Measurements from ENCODE around the gene PCSK7. TPM values are rescaled to one million over a fixed set of nuclear protein-coding genes. Genes with fewer than 3 reads are reported as not detected.

The PCSK7 gene
- total RNA-seq, 1 donor: 44.5 TPM

GRCh38 chr11:117219455-117219854, 12.4 kb downstream of the PCSK7 start:
- Histone ChIP-seq H3K27ac (ENCODE audit: low read depth, low read length) (peak overlapping the region; percentile 83), H3K79me2 (ENCODE audit: insufficient read depth, low read length) (peaks cover 3% of the 10 kb centered on the region), H4K20me1 (ENCODE audit: insufficient read depth, low read length) (no peaks in the 10 kb centered on the region), H3K4me3 (ENCODE audit: insufficient read depth, low read length) (no peak overlapping the region), H3K9me3 (ENCODE audit: low read depth, low read length) (no peaks in the 10 kb centered on the region), H3K36me3 (ENCODE audit: insufficient read depth, low read length) (peaks cover 39% of the 10 kb centered on the region), H2AFZ (ENCODE audit: low read length) (no peak overlapping the region), H3K4me1 (ENCODE audit: insufficient read depth, low read length) (peaks cover 68% of the 10 kb centered on the region), H3K4me2 (ENCODE audit: insufficient read depth, low read length) (no peak overlapping the region), H3K27me3 (ENCODE audit: insufficient read depth, low read length) (no peaks in the 10 kb centered on the region)
- no peak for DNase-seq (ENCODE audit: insufficient read length, low spot score, missing footprints)
- no peak for TF ChIP-seq CTCF (IDR thresholded peaks at IDR 0.05; ENCODE audit: extremely low read depth, low read depth, low read length)

GRCh38 chr11:117219001-117219400, 12.9 kb downstream of the PCSK7 start:
- no peak for TF ChIP-seq CTCF (IDR thresholded peaks at IDR 0.05; ENCODE audit: extremely low read depth, low read depth, low read length)
- H3K4me2 ChIP-seq (ENCODE audit: insufficient read depth, low read length): peak overlapping the region; percentile 46
- DNase-seq (ENCODE audit: insufficient read length, low spot score, missing footprints): no peak
- H3K27me3 ChIP-seq (ENCODE audit: insufficient read depth, low read length): no peaks in the 10 kb centered on the region
- H4K20me1 ChIP-seq (ENCODE audit: insufficient read depth, low read length): no peaks in the 10 kb centered on the region
- H3K36me3 ChIP-seq (ENCODE audit: insufficient read depth, low read length): peaks cover 39% of the 10 kb centered on the region
- H2AFZ ChIP-seq (ENCODE audit: low read length): no peak overlapping the region
- peaks cover 3% of the 10 kb centered on the region for H3K79me2 ChIP-seq (ENCODE audit: insufficient read depth, low read length)
- peaks cover 68% of the 10 kb centered on the region for H3K4me1 ChIP-seq (ENCODE audit: insufficient read depth, low read length)
- no peak overlapping the region for H3K4me3 ChIP-seq (ENCODE audit: insufficient read depth, low read length)
- H3K27ac ChIP-seq (ENCODE audit: low read depth, low read length): peak overlapping the region; percentile 83
- no peaks in the 10 kb centered on the region for H3K9me3 ChIP-seq (ENCODE audit: low read depth, low read length)

GRCh38 chr11:117218133-117218915, 13.5 kb downstream of the PCSK7 start:
- Histone ChIP-seq H3K27ac (ENCODE audit: low read depth, low read length) (peak overlapping the region; percentile 83), H3K27me3 (ENCODE audit: insufficient read depth, low read length) (no peaks in the 10 kb centered on the region), H3K4me3 (ENCODE audit: insufficient read depth, low read length) (no peak overlapping the region), H3K79me2 (ENCODE audit: insufficient read depth, low read length) (peaks cover 3% of the 10 kb centered on the region), H3K9me3 (ENCODE audit: low read depth, low read length) (no peaks in the 10 kb centered on the region), H3K4me2 (ENCODE audit: insufficient read depth, low read length) (peak overlapping the region; percentile 46), H2AFZ (ENCODE audit: low read length) (no peak overlapping the region), H4K20me1 (ENCODE audit: insufficient read depth, low read length) (no peaks in the 10 kb centered on the region), H3K36me3 (ENCODE audit: insufficient read depth, low read length) (peaks cover 37% of the 10 kb centered on the region), H3K4me1 (ENCODE audit: insufficient read depth, low read length) (peaks cover 68% of the 10 kb centered on the region)
- TF ChIP-seq CTCF (IDR thresholded peaks at IDR 0.05; ENCODE audit: extremely low read depth, low read depth, low read length): no peak
- DNase-seq (ENCODE audit: insufficient read length, low spot score, missing footprints): peak; percentile 73

Data from osteoblast (primary cell).